Right renal pelvis (tissue), 4 donors: ENCODE results near the gene CLDN10. TPM values are rescaled to one million over a fixed set of nuclear protein-coding genes. Genes with fewer than 3 reads are reported as not detected.
A peak's percentile ranks its signal among the peaks of the same experiment; 100 is the strongest.
"Not testable (repeated sequence)": the region's sequence is repeated elsewhere in the genome, so short reads cannot be mapped to it uniquely, and the experiment has no call there.

Experiments
- DNase-seq, 4 donors: peaks; one replicate each; pipeline ENCODE4 v3.0.0-alpha.2; 2013; ENCODE audit warnings: low read depth in 4 of 4, low spot score in 3 of 4, missing footprints in 1 of 4
- polyA plus RNA-seq, 4 donors: library from polyadenylated mRNA; unstranded; fragments of 120-200 nt; gene quantifications; one replicate each; pipeline ENCODE4 v1.2.1, GENCODE V29; 2013; ENCODE audit not compliant: insufficient read length in 4 of 4

Gene CLDN10, protein sequence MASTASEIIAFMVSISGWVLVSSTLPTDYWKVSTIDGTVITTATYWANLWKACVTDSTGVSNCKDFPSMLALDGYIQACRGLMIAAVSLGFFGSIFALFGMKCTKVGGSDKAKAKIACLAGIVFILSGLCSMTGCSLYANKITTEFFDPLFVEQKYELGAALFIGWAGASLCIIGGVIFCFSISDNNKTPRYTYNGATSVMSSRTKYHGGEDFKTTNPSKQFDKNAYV
- polyA plus RNA-seq = 100 to 1,000 TPM; 112 to 124 (median 122) TPM

GRCh38 chr13:95552539-95553441 lies at the start of gene CLDN10:
CLDN10 (plus strand) TSS chr13:95552720; CDS start chr13:95552754, 34 bp downstream.
- peak in 1 of 4 donors; percentile 53 for DNase-seq

DNA sequence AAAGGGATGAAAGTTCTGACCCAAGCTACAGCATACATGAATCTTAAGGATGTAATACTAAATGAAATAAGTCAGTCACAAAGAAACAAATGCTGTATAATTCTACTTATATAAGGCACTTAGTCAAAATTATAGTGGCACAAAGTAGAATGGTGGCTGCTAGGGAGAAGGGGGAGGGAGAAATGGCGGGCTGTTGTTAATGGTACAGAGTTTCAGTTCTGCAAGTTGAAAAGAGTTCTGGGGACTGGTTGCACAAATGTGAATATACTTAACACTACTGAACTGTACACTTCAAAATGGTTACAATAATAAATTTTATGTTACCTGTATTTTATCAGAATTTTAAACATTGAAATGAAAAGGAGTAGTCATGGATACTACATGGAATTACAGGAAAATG lies 48.9 kb upstream of the CLDN10 start:
- no peak for DNase-seq

DNA sequence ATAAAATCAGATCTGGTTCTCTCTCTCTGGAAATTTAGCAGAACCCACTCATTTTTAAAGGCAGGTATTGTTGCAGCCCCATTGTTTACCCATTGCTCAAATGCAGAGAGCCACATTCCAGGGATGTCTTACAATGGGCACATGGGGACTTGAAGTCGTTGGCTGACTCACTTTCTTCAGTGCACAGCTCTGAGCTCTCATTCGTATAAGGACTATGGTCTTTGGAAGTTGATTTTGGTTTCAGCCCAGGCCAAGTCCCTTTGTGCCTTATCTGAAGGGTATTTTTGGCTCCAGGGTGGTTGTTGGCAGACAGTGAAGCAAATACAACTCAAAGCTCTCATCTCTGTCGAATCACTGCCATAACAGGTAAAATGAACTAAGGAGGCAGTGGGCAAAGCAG lies 47.3 kb upstream of the CLDN10 start:
- no peak for DNase-seq

DNA sequence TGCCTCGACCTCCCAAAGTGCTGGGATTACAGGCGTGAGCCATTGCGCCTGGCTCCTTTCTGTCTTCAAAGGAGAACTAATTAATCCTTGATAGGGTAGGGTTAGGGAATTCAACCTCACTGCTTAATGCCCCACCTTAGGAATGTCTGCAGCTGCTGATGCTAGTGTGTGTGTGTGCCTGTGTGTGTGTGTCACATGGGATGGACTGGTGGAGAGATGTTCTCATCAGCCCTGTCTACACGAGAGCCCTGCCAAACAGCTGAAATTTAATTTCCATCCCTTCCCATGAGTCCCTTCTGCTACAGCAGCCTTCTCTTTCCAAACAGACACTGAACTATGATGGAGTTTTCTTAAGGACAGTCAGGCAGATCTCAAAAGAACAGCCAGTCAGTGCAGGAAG lies 46.5 kb upstream of the CLDN10 start:
- no peak for DNase-seq

DNA sequence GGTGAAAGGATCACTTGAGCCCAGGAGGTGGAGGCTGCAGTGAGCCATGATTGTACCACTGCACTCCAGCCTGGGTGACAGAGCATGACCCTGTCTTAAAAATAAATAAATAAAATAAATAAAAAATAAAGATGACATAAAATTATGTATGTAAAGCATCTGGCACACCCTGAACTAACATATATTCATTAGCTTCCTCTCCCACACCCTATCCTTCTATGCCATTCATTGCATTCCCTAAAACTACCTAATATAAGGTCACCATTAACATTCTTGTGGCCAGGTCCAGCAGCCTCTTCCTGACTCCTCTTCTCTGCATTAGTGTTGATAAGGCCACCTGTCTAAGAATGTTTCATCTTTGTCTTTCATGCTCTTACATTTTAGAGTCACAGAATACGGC lies 44.5 kb upstream of the CLDN10 start:
- DNase-seq = no peak

GRCh38 chr13:95508996-95509395 lies 43.5 kb upstream of the CLDN10 start:
- DNase-seq = no peak

GRCh38 chr13:95509521-95510310 lies 42.8 kb upstream of the CLDN10 start:
- DNase-seq = no peak

GRCh38 chr13:95510950-95511349 lies 41.6 kb upstream of the CLDN10 start:
- DNase-seq = no peak

DNA sequence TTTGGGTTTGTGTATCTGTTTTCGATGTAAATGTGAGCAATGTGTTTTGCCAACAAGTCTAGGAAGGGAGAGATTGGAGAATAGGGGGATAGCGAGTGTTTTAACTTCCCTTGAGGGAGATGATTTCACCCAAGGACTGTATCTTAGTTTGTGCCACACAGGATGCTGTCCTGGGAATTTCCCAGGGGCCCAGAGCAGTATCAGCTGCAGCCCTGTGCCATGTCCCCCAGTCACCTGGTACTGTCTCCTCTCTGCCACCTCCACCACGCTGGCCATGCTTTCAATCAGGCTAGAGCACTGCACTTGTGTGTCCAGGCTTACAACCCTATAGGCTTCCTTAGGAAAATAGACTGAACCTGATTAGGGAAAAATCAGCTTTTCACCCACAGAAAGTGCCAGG lies 40.1 kb upstream of the CLDN10 start:
- DNase-seq = no peak

DNA sequence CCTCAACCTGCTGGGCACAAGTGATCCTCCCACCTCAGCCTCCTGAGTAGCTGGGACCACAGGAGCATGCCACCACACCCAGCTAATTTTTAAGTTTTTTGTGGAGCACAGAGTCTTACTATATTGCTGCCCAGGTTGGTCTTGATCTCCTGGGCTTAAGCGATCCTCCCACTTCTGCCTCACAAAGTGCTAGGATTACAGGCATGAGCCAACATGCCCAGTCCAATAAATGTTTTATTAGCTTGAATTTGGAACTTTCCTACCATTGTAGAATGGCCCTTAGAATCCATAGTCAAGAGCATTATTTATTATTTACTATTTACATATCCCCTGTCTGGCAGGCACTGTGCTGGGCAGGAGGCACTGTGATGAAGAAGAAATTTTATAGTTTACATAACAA lies 39.6 kb upstream of the CLDN10 start:
- DNase-seq = no peak

DNA sequence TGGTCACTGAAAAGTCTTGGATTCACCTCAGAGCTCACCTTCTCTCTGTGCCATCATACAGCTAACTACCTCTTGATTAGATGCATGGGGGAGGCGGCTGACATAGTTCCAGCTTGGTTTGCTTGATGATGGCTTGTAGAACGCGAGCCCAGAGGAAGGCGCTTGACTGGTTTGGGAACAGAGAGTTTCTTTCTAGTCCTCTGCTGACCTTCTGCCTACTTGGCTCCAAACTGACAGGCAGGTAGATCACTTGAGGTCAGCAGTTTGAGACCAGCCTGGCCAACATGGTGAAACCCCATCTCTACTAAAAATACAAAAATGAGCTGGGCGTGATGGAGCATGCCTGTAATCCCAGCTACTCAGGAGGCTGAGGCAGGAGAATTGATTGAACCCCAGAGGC lies 36.9 kb upstream of the CLDN10 start:
- DNase-seq = not testable (repeated sequence)

DNA sequence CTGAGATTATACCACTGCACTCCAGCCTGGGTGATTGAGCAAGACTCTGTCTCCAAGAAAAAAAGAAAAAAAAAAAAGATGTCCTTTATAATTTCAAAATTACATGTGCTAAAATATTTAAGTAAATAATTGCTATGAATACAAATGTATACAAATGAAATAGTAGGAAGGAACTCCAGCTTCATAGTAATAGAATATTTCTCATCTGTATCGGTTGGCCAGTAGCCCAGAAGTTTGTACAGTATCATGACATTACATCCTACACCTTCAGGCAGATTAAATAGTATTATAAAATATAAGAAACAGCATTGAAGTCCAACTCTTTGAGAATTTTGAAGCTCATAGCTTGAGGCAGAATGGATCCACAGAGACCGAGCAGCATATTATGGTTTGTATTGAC lies 36.5 kb upstream of the CLDN10 start:
- no peak for DNase-seq

- DNase-seq = no peak
These were observed 36.0 kb upstream of the CLDN10 start for GRCh38 chr13:95516492-95516891.

DNA sequence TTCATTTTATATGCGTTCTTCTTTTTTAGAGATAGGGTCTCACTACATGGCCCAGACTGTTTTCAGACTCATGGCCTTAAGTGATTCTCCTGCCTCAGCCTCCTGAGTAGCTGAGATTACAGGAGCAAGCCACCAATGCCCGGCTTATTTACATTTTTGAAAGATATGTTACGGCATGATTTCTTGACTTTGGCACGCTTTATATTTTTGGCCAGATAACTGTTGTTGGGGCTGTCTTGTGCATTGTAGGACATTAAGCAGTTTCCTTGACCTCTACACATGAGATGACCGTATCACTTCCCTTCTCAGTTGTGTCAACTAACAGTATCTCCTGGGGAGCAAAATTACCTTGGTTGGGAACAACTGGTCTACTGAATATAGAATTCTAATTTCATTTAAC lies 28.9 kb upstream of the CLDN10 start:
- no peak for DNase-seq

- no peak for DNase-seq
These were observed 28.1 kb upstream of the CLDN10 start for GRCh38 chr13:95524264-95524901.

- DNase-seq = no peak
These were observed 24.6 kb upstream of the CLDN10 start for GRCh38 chr13:95527955-95528354.

DNA sequence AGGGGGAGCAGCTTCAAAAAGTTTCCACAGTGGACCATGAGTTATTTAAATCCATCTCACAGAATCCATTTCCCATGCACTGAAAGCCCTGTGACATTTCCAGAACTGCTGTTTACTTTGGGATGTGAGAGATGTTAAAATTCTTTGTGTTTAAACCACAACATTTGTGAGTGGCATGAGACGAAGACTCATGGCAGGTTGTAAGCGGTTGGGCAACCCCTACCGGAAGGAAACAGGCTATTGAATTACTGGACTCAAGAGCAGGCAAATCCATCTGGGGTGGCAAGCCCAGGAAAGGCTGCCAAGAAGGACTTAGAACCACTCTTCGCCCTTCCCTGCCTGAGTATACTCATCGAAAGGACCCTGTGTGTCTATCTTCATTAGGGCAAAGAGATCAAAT lies 22.3 kb upstream of the CLDN10 start:
- DNase-seq = no peak

DNA sequence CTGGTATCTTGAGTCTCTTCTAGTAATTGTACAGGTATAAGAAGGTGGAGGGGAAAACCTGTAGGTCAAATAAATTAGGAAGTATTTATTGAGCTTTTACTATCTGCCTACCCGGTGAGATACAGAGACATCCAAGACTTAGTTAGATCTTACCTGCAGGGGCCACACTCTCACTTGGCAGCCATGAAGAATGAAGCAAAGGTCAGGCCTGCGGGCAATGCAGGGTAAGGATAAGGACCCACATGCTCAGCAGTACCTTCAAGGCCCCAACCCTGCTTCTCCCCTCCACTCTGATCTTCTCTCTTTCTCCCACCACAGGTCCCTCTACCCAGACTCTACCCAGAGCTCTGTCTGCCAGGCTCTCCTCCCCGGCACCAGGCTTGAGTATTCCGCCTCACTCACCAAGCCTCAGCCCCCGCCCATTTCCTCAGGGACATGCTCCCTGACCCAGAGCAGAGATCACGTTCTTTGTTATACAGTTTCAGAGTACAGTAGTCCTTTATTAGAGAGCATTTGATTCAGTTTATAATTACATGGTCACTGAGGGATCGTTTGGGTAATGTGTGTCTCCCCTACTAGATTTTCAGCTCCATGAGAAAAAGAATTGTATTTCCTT lies 18.9 kb upstream of the CLDN10 start:
- DNase-seq = no peak

DNA sequence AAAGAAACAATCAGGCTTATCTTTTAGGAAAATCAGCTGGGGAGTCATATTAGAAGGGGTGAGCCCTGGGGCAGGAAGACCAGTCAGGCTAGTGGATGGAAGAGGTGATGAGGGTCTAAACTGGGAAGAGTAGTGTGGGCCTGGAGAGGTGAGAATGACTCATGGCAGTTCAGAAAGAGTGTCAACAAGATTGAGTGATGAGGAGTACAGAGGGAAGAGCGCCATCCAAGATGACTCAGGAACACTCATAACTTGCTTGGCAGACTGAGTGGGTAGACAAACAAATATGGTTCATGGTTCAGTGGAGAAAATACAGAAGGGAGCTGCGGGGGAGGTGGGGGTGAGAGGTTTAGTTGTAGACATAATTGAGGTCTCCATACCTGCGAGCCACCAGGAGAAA lies 17.3 kb upstream of the CLDN10 start:
- no peak for DNase-seq

- no peak for DNase-seq
These were observed 15.8 kb upstream of the CLDN10 start for GRCh38 chr13:95536632-95537241.
